NCI-H187 treated with DMSO at 0.1 percent for 48 hours (cell line): ENCODE data around the gene PITPNC1.
"Not testable (repeated sequence)": the region's sequence is repeated elsewhere in the genome, so short reads cannot be mapped to it uniquely, and the experiment has no call there.

ENCODE experiments used
- DNase-seq: peaks from one replicate; lab custom pipeline; 2025; lab: John Stamatoyannopoulos, UW

Gene PITPNC1

GRCh38 chr17:67489273-67489672 is 112.2 kb downstream of the PITPNC1 start:
- DNase-seq: no peak

- DNase-seq: no peak
Observed at GRCh38 chr17:67490471-67490870, 113.4 kb downstream of the PITPNC1 start.

GRCh38 chr17:67491009-67491680 is 114.1 kb downstream of the PITPNC1 start:
- DNase-seq: no peak

GRCh38 chr17:67491681-67492024 is 114.6 kb downstream of the PITPNC1 start:
- DNase-seq: no peak

GRCh38 chr17:67492251-67492740 is 115.2 kb downstream of the PITPNC1 start:
- DNase-seq: no peak

- DNase-seq: no peak
Observed at GRCh38 chr17:67492824-67493517, 115.9 kb downstream of the PITPNC1 start.

- no peak for DNase-seq
Observed at GRCh38 chr17:67493812-67494211, 116.7 kb downstream of the PITPNC1 start.

GRCh38 chr17:67495534-67495933 is 118.5 kb downstream of the PITPNC1 start:
- DNase-seq: not testable (repeated sequence)

GRCh38 chr17:67496286-67496685 is 119.2 kb downstream of the PITPNC1 start:
- DNase-seq: no peak

GRCh38 chr17:67499685-67500084 is 122.6 kb downstream of the PITPNC1 start:
- no peak for DNase-seq

- DNase-seq: no peak
Observed at GRCh38 chr17:67500261-67500660, 123.2 kb downstream of the PITPNC1 start.

- DNase-seq: no peak
Observed at GRCh38 chr17:67500677-67501300, 123.7 kb downstream of the PITPNC1 start.

- DNase-seq: no peak
Observed at GRCh38 chr17:67502151-67502550, 125.1 kb downstream of the PITPNC1 start.

GRCh38 chr17:67503184-67503583 is 126.1 kb downstream of the PITPNC1 start:
- DNase-seq: no peak

- no peak for DNase-seq
Observed at GRCh38 chr17:67503739-67504138, 126.7 kb downstream of the PITPNC1 start.

GRCh38 chr17:67504182-67504581 is 127.1 kb downstream of the PITPNC1 start:
- no peak for DNase-seq

- DNase-seq: no peak
Observed at GRCh38 chr17:67506966-67507365, 129.9 kb downstream of the PITPNC1 start.

- DNase-seq: no peak
Observed at GRCh38 chr17:67509390-67510287, 132.6 kb downstream of the PITPNC1 start.

- DNase-seq: no peak
Observed at GRCh38 chr17:67511012-67511411, 133.9 kb downstream of the PITPNC1 start.

- DNase-seq: no peak
Observed at GRCh38 chr17:67511804-67512203, 134.7 kb downstream of the PITPNC1 start.

GRCh38 chr17:67514998-67515397 is 137.9 kb downstream of the PITPNC1 start:
- DNase-seq: no peak

- no peak for DNase-seq
Observed at GRCh38 chr17:67515490-67516083, 138.5 kb downstream of the PITPNC1 start.
